GM12873 (cell line): Measurements from ENCODE around the gene AGFG2.

Experiments
- TF ChIP-seq, protein P1 (sequence below): IDR thresholded peaks from 2 replicates; pipeline ENCODE4 v1.5.1; 2012; ENCODE audit warnings: low read depth, mild to moderate bottlenecking, moderate library complexity, low read length, control low read depth; ENCODE audit not compliant: insufficient read depth; ENCODE audit errors: missing control alignments

The AGFG2 gene

DNA sequence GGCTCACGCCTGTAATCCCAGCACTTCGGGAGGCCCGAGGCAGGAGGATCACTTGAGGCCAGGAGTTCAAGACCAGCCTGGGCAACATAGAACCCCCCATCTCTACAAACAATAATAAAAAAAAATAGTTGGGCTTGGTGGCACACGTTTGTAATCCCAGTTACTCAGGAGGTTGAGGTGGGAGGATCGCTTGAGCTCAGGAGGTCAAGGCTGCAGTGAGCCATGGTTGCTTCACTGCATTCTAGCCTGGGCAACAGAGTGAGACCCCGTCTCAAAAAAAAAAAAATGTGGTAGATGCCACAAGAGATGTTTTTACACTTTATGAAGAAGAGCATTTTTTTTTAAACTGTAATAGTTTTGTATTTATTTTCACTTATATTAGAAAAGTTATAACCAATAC is 42.5 kb upstream of the AGFG2 start:
- TF ChIP-seq, protein P1, sequence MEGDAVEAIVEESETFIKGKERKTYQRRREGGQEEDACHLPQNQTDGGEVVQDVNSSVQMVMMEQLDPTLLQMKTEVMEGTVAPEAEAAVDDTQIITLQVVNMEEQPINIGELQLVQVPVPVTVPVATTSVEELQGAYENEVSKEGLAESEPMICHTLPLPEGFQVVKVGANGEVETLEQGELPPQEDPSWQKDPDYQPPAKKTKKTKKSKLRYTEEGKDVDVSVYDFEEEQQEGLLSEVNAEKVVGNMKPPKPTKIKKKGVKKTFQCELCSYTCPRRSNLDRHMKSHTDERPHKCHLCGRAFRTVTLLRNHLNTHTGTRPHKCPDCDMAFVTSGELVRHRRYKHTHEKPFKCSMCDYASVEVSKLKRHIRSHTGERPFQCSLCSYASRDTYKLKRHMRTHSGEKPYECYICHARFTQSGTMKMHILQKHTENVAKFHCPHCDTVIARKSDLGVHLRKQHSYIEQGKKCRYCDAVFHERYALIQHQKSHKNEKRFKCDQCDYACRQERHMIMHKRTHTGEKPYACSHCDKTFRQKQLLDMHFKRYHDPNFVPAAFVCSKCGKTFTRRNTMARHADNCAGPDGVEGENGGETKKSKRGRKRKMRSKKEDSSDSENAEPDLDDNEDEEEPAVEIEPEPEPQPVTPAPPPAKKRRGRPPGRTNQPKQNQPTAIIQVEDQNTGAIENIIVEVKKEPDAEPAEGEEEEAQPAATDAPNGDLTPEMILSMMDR, result no peak

GRCh38 chr7:100504887-100505611 is 34.0 kb upstream of the AGFG2 start:
- TF ChIP-seq, protein P1, result no peak

- TF ChIP-seq, protein P1, result no peak
Observed at GRCh38 chr7:100506356-100506923, 32.6 kb upstream of the AGFG2 start.

DNA sequence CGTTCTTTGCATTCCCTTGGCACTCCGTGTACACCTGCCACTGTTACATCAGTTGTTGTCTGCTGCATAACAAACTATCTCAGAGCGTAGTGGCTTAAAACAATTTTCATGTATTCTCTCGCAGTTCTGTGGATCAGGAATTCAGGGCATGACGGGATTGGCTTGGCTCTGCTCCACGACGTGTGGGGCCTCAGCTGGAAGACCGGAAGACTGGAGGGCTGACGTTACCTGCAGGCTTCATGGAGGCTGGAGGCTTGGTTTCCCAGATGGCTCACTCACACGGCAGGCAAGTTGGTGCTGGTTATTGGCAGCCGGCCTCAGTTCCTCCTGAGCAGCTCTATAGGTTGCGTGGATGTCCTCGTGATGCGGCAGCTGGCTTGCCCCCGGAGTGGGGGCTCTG is 29.8 kb upstream of the AGFG2 start:
- TF ChIP-seq, protein P1, result no peak

- TF ChIP-seq, protein P1, result no peak
Observed at GRCh38 chr7:100510437-100511239, 28.4 kb upstream of the AGFG2 start.

GRCh38 chr7:100513212-100513810 is 25.7 kb upstream of the AGFG2 start:
- TF ChIP-seq, protein P1, result no peak

GRCh38 chr7:100515072-100515532 is 23.9 kb upstream of the AGFG2 start:
- TF ChIP-seq, protein P1, result no peak
